SK-N-SH treated with all-trans-retinoic acid at 6 μM for 48 hours (cell line): ENCODE results near the gene C18orf54.

ENCODE experiments used
- ARNTL ChIP-seq: fragments of 450-650 bp; formaldehyde crosslinking; IDR thresholded peaks from 2 replicates; pipeline ENCODE4 v1.5.0; 2020; ENCODE audit warnings: low read depth, mild to moderate bottlenecking, moderate library complexity, borderline replicate concordance
- GLIS3 ChIP-seq: fragments of 250-450 bp; sonication (Bioruptor Pico); IDR thresholded peaks from 2 replicates; pipeline ENCODE4 v1.5.0; 2020; ENCODE audit warnings: mild to moderate bottlenecking, moderate library complexity
- PPARA ChIP-seq: fragments of 250-450 bp; sonication (Bioruptor Pico); IDR thresholded peaks from 2 replicates; pipeline ENCODE4 v1.5.0; 2020; ENCODE audit warnings: mild to moderate bottlenecking, borderline replicate concordance
- RARB ChIP-seq: fragments of 250-450 bp; sonication (Bioruptor Pico); IDR thresholded peaks from 2 replicates; pipeline ENCODE4 v1.8.0; 2021; ENCODE audit warnings: mild to moderate bottlenecking, moderate library complexity
- TCF4 ChIP-seq: fragments of 250-450 bp; sonication (Bioruptor Pico); IDR thresholded peaks from 2 replicates; pipeline ENCODE4 v1.8.0; 2021; ENCODE audit warnings: mild to moderate bottlenecking, moderate library complexity, borderline replicate concordance
- ZNF565 ChIP-seq: fragments of 450-650 bp; formaldehyde crosslinking; conservative IDR thresholded peaks from 2 replicates; pipeline ENCODE4 v1.5.0; 2020; ENCODE audit warnings: low read depth, mild to moderate bottlenecking, moderate library complexity
- ZNF70 ChIP-seq: fragments of 450-650 bp; formaldehyde crosslinking; IDR thresholded peaks from 2 replicates; pipeline ENCODE4 v1.5.0; 2020; ENCODE audit warnings: mild to moderate bottlenecking, moderate library complexity
- TF ChIP-seq, protein P1 (sequence below): fragments of 250-450 bp; sonication (Bioruptor Pico); IDR thresholded peaks from 2 replicates; pipeline ENCODE4 v1.5.1; 2020; ENCODE audit warnings: low read depth, mild to moderate bottlenecking, moderate library complexity
- TF ChIP-seq, protein P2 (sequence below): fragments of 250-450 bp; sonication (Bioruptor Pico); IDR thresholded peaks from 2 replicates; pipeline ENCODE4 v1.5.0; 2020; ENCODE audit warnings: mild to moderate bottlenecking, moderate library complexity
- TF ChIP-seq, protein P3 (sequence below): fragments of 250-450 bp; sonication (Bioruptor Pico); IDR thresholded peaks from 2 replicates; pipeline ENCODE4 v1.8.0; 2020; ENCODE audit warnings: mild to moderate bottlenecking, moderate library complexity, borderline replicate concordance
- TF ChIP-seq, protein P4 (sequence below): fragments of 250-450 bp; sonication (Bioruptor Pico); IDR thresholded peaks from 2 replicates; pipeline ENCODE4 v1.5.1; 2021; ENCODE audit warnings: mild to moderate bottlenecking, moderate library complexity

DNA sequence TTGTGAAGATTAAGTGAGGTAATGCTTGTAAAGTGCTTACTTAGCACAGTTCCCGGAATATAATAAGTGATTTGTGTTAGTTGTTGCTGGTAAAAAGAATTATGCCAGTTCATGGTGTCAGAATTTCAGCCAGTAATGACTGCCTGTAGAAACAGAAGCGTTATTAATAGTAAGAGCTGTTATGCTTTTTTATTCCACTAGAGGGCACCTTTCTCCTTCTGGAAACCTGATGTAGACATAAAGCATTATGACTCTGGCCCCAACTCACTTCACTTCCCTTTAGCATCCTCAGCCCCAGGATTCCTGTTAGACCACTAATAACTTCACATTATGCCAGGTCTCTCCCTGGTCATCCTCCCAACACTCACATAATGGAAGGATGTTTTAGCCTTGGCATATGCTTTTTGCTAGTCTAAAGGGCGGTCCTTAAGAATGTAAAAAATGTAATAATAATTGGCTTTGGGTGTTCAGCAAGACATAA is 34.9 kb downstream of the C18orf54 start:
- TF ChIP-seq ZNF70 = no peak
- TF ChIP-seq, protein P1, sequence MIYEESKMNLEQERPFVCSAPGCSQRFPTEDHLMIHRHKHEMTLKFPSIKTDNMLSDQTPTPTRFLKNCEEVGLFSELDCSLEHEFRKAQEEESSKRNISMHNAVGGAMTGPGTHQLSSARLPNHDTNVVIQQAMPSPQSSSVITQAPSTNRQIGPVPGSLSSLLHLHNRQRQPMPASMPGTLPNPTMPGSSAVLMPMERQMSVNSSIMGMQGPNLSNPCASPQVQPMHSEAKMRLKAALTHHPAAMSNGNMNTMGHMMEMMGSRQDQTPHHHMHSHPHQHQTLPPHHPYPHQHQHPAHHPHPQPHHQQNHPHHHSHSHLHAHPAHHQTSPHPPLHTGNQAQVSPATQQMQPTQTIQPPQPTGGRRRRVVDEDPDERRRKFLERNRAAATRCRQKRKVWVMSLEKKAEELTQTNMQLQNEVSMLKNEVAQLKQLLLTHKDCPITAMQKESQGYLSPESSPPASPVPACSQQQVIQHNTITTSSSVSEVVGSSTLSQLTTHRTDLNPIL (CRISPR knock-in tag) = no peak
- TF ChIP-seq, protein P2, sequence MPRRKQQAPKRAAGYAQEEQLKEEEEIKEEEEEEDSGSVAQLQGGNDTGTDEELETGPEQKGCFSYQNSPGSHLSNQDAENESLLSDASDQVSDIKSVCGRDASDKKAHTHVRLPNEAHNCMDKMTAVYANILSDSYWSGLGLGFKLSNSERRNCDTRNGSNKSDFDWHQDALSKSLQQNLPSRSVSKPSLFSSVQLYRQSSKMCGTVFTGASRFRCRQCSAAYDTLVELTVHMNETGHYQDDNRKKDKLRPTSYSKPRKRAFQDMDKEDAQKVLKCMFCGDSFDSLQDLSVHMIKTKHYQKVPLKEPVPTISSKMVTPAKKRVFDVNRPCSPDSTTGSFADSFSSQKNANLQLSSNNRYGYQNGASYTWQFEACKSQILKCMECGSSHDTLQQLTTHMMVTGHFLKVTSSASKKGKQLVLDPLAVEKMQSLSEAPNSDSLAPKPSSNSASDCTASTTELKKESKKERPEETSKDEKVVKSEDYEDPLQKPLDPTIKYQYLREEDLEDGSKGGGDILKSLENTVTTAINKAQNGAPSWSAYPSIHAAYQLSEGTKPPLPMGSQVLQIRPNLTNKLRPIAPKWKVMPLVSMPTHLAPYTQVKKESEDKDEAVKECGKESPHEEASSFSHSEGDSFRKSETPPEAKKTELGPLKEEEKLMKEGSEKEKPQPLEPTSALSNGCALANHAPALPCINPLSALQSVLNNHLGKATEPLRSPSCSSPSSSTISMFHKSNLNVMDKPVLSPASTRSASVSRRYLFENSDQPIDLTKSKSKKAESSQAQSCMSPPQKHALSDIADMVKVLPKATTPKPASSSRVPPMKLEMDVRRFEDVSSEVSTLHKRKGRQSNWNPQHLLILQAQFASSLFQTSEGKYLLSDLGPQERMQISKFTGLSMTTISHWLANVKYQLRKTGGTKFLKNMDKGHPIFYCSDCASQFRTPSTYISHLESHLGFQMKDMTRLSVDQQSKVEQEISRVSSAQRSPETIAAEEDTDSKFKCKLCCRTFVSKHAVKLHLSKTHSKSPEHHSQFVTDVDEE = no peak
- TF ChIP-seq, protein P3, sequence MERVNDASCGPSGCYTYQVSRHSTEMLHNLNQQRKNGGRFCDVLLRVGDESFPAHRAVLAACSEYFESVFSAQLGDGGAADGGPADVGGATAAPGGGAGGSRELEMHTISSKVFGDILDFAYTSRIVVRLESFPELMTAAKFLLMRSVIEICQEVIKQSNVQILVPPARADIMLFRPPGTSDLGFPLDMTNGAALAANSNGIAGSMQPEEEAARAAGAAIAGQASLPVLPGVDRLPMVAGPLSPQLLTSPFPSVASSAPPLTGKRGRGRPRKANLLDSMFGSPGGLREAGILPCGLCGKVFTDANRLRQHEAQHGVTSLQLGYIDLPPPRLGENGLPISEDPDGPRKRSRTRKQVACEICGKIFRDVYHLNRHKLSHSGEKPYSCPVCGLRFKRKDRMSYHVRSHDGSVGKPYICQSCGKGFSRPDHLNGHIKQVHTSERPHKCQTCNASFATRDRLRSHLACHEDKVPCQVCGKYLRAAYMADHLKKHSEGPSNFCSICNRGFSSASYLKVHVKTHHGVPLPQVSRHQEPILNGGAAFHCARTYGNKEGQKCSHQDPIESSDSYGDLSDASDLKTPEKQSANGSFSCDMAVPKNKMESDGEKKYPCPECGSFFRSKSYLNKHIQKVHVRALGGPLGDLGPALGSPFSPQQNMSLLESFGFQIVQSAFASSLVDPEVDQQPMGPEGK (CRISPR knock-in tag) = no peak
- TF ChIP-seq ARNTL = no peak
- TF ChIP-seq GLIS3 (CRISPR knock-in tag) = no peak
- no peak for TF ChIP-seq RARB
- no peak for TF ChIP-seq PPARA
- no peak for TF ChIP-seq ZNF565
- no peak for TF ChIP-seq TCF4 (CRISPR knock-in tag)
- TF ChIP-seq, protein P4, sequence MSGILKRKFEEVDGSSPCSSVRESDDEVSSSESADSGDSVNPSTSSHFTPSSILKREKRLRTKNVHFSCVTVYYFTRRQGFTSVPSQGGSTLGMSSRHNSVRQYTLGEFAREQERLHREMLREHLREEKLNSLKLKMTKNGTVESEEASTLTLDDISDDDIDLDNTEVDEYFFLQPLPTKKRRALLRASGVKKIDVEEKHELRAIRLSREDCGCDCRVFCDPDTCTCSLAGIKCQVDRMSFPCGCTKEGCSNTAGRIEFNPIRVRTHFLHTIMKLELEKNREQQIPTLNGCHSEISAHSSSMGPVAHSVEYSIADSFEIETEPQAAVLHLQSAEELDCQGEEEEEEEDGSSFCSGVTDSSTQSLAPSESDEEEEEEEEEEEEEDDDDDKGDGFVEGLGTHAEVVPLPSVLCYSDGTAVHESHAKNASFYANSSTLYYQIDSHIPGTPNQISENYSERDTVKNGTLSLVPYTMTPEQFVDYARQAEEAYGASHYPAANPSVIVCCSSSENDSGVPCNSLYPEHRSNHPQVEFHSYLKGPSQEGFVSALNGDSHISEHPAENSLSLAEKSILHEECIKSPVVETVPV (CRISPR knock-in tag) = no peak
